ENCODE measurements around the gene ARID1B.

ARID1B gene

GRCh38 chr6:156828280-156828703 is 51.1 kb downstream of the ARID1B start:
- DNase-seq, result no peak

GRCh38 chr6:156830126-156830525 is 52.9 kb downstream of the ARID1B start:
- DNase-seq, result no peak

DNA sequence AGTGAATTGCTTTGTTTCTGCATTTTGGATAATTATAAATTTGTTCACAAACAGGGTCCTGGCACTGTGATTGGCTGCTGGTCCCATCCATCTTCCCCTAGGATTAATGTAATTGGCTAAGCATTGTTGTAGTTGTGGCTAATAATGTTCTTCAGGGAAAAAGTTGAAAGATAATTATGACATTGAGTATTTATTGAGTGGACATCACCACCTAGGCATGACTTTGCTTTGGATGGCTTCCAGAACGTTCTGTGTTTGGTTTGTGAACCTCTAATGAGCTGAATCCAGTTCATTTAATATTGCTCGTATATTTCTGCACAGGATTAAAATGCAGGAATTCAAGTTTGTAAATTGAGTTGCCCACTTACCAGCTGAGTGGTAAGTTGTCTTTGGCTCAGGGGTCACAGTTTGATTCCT is 55.1 kb downstream of the ARID1B start:
- no peak for DNase-seq

DNA sequence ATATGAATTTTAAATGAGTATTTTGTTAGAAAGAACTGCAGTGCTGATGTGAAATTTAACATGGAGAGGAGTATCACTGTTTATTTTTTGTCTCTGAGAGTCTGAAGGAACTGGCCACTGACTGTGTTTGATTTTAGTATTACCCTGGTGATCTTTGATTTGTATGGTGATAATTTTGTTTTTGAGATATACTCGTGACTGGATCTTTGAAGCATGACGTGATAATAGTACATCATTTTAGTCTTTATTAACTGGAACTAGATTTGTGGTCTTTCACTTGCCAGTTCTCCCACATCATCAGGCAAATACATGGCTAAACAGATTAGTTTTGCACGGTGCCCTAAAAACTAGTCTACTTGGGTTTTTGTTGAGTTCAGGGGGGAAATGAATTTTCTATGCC is 55.5 kb downstream of the ARID1B start:
- no peak for DNase-seq

DNA sequence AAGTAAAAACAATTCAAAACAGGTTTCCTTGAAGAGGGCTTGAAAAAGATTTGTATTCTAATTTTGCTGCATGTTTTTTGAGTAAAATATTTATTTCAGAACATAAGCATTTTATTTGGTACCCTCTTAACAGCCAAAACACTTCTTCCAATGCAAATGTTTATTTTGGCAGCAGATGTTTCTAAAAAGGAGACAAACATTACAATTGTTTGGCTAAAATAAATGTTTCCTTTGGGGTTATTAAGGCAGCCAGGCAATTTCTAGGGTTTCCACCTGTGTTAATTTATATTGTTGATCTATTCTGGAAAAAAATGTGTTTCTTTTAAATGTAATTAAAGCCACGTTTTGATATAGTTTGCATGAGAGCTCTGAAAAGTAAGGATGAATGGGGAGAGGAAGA is 56.6 kb downstream of the ARID1B start:
- DNase-seq, result no peak

- no peak for DNase-seq
Observed at GRCh38 chr6:156839129-156839528, 62.0 kb downstream of the ARID1B start.

DNA sequence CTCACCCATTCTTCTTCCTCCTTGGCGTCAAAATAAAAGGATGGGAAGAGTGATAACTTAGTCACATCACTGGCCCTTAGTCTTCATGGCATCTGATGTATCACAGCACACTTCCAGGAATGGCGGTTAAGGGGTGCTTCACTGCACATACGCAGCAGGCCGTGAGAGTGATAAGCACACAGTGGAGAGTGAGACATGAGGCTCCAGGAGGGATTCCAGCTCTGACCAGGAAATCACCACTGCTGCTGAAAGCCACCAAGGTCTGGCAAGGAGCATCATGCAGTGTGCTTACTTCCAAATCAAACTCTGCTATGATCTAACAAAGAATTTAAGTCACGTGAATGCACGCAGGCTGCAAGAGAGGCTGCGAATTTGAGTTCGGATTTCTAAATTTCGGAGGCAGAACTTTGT is 62.4 kb downstream of the ARID1B start:
- no peak for DNase-seq

GRCh38 chr6:156840136-156840535 is 63.0 kb downstream of the ARID1B start:
- DNase-seq, result no peak

- no peak for DNase-seq
Observed at GRCh38 chr6:156840606-156841005, 63.4 kb downstream of the ARID1B start.

DNA sequence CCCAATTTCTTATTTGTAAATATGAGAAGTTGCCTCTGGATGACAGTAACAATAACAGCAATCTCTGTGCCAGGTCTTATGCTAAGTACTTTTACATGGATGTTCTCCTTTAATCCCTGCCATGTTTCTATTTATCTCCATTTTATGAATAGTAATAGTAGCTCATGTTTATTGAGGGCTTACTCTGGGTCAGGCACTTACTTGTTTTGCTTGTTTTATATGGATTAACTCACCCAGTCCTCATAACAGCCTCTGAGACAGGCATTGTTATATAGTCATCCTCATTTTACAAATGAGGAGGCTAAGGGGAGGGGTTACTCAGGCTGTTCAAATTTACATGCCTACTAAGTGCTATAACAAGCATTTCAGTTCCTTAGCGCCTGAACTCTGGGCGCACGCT is 64.3 kb downstream of the ARID1B start:
- DNase-seq, result no peak

- no peak for DNase-seq
Observed at GRCh38 chr6:156842598-156843250, 65.5 kb downstream of the ARID1B start.

DNA sequence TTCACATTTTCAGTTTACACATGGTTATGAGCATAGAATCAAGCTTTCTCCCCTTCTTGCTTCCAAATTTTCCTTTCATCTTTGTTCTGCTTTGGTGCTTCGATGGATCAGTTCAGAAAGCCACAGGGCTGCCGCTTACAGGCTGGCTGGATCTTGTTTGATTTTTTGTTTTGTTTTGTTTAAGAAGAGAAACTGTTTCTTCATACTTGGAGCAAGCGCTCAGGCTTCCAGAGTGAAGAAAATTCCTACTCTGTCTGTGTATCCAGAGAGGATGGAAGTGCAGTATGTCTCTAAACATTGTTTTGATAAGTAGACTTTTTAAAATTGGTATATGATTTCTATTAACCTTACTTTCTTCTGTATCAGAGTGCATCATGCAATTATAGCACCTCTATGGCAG is 66.9 kb downstream of the ARID1B start:
- DNase-seq, result no peak

DNA sequence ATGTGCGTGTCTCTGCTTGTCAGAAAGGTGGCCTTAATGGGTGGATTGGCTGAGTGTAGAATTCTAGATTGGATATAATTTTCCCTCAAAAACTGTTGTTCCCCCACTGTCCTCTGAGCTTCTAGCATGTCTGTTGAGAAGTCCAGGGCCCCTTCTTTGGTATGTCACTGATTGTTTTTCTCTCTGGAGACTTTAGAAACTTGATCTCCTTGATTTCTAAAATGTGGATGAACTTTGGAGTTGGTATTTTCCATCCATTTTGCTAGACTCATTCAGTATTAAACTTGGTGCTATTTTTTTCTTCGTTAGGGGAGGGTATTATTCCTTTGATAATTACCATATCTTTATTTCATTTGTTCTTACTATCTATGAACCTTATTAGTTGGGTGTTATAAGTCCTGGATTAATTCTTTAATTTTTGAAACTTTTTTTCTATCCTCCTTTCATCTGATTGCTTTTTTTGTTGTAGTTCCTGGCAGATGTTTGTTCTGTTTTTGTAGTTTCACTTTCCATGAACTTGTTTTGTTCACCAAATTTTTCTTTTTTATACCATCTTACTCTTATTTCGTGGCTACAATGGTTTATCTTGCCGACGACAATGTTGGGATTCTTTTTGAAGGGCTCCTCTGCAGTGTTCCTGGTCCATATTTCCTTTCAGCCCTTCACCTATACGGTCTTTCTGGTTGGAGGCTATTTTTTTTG is 68.4 kb downstream of the ARID1B start:
- no peak for DNase-seq

DNA sequence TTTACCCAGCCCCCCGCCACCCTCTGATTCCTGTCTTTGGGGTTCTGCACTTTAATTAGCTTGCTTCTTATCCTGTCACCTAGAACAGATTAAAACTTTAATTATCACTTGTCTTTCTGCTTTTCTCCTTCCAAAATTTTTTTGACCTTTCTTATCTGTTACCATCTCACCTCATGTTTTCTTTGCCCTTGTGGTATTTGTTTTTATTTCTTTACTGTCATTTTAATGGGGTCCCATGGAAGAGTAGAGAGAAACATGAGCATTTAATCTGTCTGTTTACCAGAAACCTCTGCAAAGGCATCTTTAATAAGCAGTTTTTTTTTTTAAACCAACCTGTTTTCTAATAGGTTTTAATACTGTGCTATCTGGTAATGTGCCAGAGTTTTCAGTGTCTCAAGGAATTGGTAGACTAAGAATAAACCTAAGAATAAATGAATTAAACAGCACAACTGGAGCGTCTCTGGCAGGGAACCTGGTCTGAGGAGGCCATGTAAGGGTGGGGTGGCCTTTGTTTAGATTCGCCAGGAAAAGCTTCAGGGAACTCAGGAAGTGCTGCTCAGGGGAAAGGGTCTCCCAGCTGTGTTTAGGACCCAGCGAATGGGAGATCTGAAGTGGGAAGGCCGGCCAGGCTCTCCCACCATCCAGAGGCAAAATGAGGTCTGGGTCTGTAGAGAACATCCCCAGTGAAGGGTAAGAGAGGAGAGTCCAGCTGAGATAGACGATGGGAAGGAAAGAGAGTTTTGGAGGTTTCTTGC is 69.8 kb downstream of the ARID1B start:
- DNase-seq, result no peak

GRCh38 chr6:156848123-156848522 is 70.9 kb downstream of the ARID1B start:
- peak; percentile 55 for DNase-seq

DNA sequence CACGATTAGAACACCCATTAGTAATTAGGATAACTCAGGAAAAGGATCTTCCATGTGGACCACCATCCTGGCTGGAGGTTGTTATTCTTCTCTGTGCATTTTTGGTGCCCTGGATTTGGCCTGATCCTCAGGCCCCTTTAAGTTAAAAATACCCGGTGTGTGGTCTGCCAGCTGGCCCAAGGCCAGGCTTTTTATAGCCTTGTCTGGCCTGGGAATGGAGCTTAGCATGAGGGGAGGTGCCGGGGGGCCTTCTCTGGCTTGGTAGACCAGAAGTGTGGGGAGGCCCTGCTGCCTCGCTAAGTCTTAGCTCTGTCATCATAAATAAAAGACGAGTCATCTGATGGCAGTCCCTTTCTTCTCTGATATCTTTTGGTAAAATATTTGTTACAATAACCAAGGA is 71.4 kb downstream of the ARID1B start:
- peak; percentile 48 for DNase-seq

GRCh38 chr6:156849806-156850205 is 72.6 kb downstream of the ARID1B start:
- peak; percentile 24 for DNase-seq

DNA sequence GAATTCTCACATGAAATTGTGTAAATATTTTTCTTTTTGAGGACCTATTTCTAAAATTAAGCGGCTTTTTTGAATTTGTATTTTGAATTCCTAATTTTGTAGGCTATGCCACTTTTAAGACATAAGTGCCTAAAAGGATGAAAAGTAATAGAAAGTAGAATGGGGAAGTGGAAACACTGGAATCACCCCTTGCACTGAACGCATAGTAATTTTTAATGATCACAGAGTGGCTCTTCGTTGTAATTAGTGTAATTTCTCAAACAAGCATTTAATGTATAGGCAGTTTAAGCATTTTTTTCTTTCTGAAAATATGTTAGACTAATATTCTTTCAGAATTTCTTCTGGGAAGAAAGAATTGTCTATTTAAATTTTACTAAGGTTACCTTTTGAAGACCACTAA is 73.2 kb downstream of the ARID1B start:
- no peak for DNase-seq

GRCh38 chr6:156851454-156851921 is 74.3 kb downstream of the ARID1B start:
- DNase-seq, result no peak

DNA sequence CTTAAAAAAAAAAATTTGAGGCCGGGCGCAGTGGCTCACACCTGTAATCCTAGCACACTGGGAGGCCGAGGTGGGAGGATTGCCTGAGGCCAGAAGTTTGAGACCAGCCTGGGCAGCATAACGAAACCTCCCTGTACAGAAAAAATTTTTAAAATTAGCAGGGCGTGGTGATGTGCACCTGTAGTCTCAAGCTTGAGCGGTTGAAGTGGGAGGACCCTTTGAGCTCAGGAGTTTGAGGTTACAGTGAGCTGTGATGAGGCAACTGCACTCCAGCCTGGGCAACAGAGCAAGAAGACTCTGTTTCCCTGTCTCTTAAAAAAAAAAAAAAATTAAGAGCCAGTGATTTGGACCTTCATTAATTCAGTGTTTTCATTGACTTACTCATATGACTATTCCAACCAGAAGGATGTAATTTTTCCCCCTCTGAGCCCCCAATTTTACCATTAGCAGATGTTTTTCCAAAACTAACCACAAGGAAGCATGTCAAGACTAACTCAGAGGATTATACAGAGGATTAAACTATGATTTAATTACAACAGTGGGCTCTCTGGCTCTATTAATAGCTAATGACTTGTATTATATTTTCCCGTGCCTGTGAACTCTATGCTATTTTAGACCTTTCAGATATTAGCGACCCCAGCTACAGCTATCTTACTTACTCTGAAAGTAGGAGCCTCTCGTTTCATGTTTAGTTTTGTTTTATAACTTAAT is 75.1 kb downstream of the ARID1B start:
- DNase-seq, result no peak

GRCh38 chr6:156852858-156853216 is 75.7 kb downstream of the ARID1B start:
- DNase-seq, result no peak

DNA sequence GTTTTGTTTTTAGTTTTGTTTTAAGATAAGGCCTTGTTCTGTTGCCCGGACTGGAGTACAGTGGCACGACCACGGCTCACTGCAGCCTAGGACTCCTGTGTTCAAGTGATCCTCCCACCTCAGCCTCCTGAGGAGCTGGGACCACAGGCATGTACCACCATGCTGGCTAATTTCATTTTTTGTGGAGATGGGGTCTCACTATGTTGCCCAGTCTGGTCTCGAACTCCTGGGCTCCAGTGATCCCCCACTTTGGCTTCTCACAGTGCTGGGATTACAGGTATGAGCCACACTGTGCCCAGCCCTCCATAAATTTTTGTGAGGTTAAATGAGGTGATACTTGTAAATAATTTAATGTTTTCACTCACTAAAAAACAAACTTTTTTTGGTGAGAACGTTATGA is 76.6 kb downstream of the ARID1B start:
- no peak for DNase-seq

DNA sequence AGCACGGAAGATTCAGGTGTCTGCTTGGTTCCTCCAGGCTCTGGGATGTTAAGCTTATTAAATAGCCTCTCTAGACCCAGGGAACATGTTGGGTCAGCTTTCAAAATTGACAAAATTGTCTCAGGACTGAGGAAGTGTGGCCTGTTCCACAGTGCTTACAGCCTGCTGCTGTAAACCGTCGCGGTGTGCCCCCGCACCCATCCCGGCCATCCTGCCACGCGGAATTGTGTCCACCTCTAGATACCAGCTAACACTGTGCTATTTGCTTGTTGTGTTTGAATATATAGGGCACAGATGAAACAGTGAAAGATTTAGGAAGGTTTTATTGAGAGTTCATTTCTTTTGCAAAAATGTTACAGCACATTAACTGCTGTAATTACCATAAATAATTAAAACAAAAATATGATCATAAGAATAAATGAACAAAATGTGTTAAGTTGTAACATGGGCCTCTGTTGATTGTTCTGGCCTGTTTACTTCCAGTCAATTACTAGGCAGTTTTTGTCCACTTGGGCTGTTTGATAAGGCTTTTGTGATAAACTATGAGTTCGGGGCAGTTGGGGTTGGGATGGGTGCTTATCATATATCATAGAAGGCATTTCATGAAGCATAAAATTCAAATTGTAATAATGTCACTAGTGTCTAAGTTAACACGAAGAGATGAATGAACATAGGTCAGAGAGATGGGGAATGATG is 77.4 kb downstream of the ARID1B start:
- DNase-seq, result no peak
